GM10248 (cell line): ENCODE data around the gene SIVA1.

ENCODE experiments used
- CTCF ChIA-PET: fragments of 300-600 bp; sonication (Branson Sonifier 250); formaldehyde crosslinking; extraction: SDS; loops from one replicate; lab custom pipeline; 2021; ENCODE audit warnings: antibody characterized with exemption; lab: Yijun Ruan, JAX
- POLR2A ChIA-PET: fragments of 350-650 bp; sonication (Branson Sonifier 250); formaldehyde crosslinking; extraction: SDS; loops from one replicate; lab custom pipeline; 2020; ENCODE audit warnings: antibody characterized with exemption; lab: Yijun Ruan, JAX
- DNase-seq: peaks from one replicate; pipeline ENCODE4 v3.0.0; 2012; ENCODE audit errors: extremely low spot score
- CTCF ChIP-seq: IDR thresholded peaks from 2 replicates; pipeline ENCODE4 v1.5.1; 2012; ENCODE audit warnings: mild to moderate bottlenecking, low read depth; ENCODE audit errors: extremely low read depth, missing control alignments, control extremely low read depth

The SIVA1 gene

GRCh38 chr14:104756477-104757237, 3.7 kb downstream of the SIVA1 start:
- ChIA-PET CTCF (interaction anchor here (14.3 kb wide), 1 partner anchor 11 kb away, joined by 136 read pairs; no protein-coding TSS in a partner anchor), POLR2A (no interaction called here)
- TF ChIP-seq CTCF: no peak
- DNase-seq: no peak

GRCh38 chr14:104757238-104757585, 4.3 kb downstream of the SIVA1 start:
- ChIA-PET POLR2A (no interaction called here), CTCF (interaction anchor here (14.3 kb wide), 1 partner anchor 10 kb away, joined by 136 read pairs; no protein-coding TSS in a partner anchor)
- DNase-seq: no peak
- no peak for TF ChIP-seq CTCF

GRCh38 chr14:104757681-104758392, 4.9 kb downstream of the SIVA1 start:
- no peak for DNase-seq
- CTCF ChIA-PET: interaction anchor here (14.3 kb wide), 1 partner anchor 10 kb away, joined by 136 read pairs; no protein-coding TSS in a partner anchor
- TF ChIP-seq CTCF: no peak
- POLR2A ChIA-PET: no interaction called here

GRCh38 chr14:104758981-104759969, 6.3 kb downstream of the SIVA1 start:
- DNase-seq: no peak
- POLR2A ChIA-PET: interaction anchor here (0.7 kb wide), 1 partner anchor 8 kb away, joined by 6 read pairs; no protein-coding TSS in a partner anchor
- CTCF ChIA-PET: interaction anchor here (0.7 to 14.3 kb wide), 2 partner anchors 8 to 50 kb away, joined by 3 to 136 read pairs; no protein-coding TSS in a partner anchor
- no peak for TF ChIP-seq CTCF

GRCh38 chr14:104765517-104765916, 12.6 kb downstream of the SIVA1 start:
- TF ChIP-seq CTCF: no peak
- CTCF ChIA-PET: interaction anchor here (1.2 to 7.7 kb wide), 3 partner anchors 11 to 61 kb away, joined by 3 to 136 read pairs (median 48); partner anchors contain the start of gene SIVA1
- POLR2A ChIA-PET: no interaction called here
- DNase-seq: no peak
